GM12878 (cell line): ENCODE data around the gene KBTBD13. TPM values are rescaled to one million over a fixed set of nuclear protein-coding genes. Genes with fewer than 3 reads are reported as not detected.

Experiments used
- ATF7 ChIP-seq: fragments of 450-650 bp; IDR thresholded peaks from 2 replicates; pipeline ENCODE4 v1.6.1; 2016; ENCODE audit warnings: low read depth, mild to moderate bottlenecking
- BMI1 ChIP-seq: fragments of 450-650 bp; IDR thresholded peaks from 2 replicates; pipeline ENCODE4 v1.6.1; 2016; ENCODE audit warnings: mild to moderate bottlenecking, moderate library complexity, borderline replicate concordance
- DPF2 ChIP-seq: fragments of 450-650 bp; IDR thresholded peaks from 2 replicates; pipeline ENCODE4 v1.6.1; 2017; ENCODE audit warnings: mild to moderate bottlenecking
- E2F4 ChIP-seq: IDR thresholded peaks from 2 replicates; pipeline ENCODE4 v1.6.1; 2012; ENCODE audit warnings: low read depth, low read length, improper control_type of control experiment
- EED ChIP-seq: sonication (generic); IDR thresholded peaks from 2 replicates; pipeline ENCODE4 v1.6.1; 2016; ENCODE audit warnings: antibody characterized with exemption, low read depth
- EGR1 ChIP-seq, 2 experiments: IDR thresholded peaks; 1 replicate in 1 of 2; 2 replicates in 1 of 2; pipeline ENCODE4 v1.6.1; 2011 to 2012; ENCODE audit warnings: low read depth in 2 of 2, low read length in 2 of 2, borderline replicate concordance in 1 of 2, mild to moderate bottlenecking in 1 of 2, moderate library complexity in 1 of 2
- NKRF ChIP-seq: fragments of 450-650 bp; conservative IDR thresholded peaks from 2 replicates; pipeline ENCODE4 v1.6.1; 2017; ENCODE audit warnings: mild to moderate bottlenecking, moderate library complexity
- PML ChIP-seq: IDR thresholded peaks from 2 replicates; pipeline ENCODE4 v1.6.1; 2012; ENCODE audit warnings: low read length, inconsistent platforms
- RELA ChIP-seq: fragments of 450-650 bp; IDR thresholded peaks from 2 replicates; pipeline ENCODE4 v1.8.0; 2014; ENCODE audit warnings: borderline replicate concordance; ENCODE audit not compliant: partially characterized antibody
- SP1 ChIP-seq: IDR thresholded peaks from one replicate; pipeline ENCODE4 v1.6.1; 2011; ENCODE audit warnings: low read depth, low read length
- USF1 ChIP-seq: IDR thresholded peaks from 2 replicates; pipeline ENCODE4 v1.6.1; 2011; ENCODE audit warnings: borderline replicate concordance, low read depth, mild to moderate bottlenecking, moderate library complexity, mixed read lengths, low read length; ENCODE audit not compliant: insufficient read depth; ENCODE audit errors: extremely low read length
- USF2 ChIP-seq: IDR thresholded peaks from 2 replicates; pipeline ENCODE4 v1.6.1; 2011; ENCODE audit warnings: low read depth, low read length, improper control_type of control experiment, borderline replicate concordance
- ZBTB40 ChIP-seq: fragments of 450-650 bp; IDR thresholded peaks from 2 replicates; pipeline ENCODE4 v1.6.1; 2016; ENCODE audit warnings: mild to moderate bottlenecking, moderate library complexity, borderline replicate concordance
- ZNF687 ChIP-seq: fragments of 450-650 bp; IDR thresholded peaks from 2 replicates; pipeline ENCODE4 v1.6.1; 2017; ENCODE audit warnings: mild to moderate bottlenecking, moderate library complexity
- polyA plus RNA-seq, 11 experiments: library from polyadenylated mRNA; depleted of rRNA in 4 of 11; unstranded in 6 of 11; stranded (reverse) in 5 of 11; fragments of >200 nt; fragmentation: Nextera tagmentation in 4 of 11; fragmentation: Illumina TruSeq in 1 of 11; extraction: Ambion mirVana in 4 of 11; extraction: Trizol in 1 of 11; gene quantifications; 1 replicate in 1 of 11; 2 replicates in 10 of 11; pipeline versions ENCODE4 v1.2.1 to v1.2.3, GENCODE V29; 2011 to 2016; ENCODE audit warnings: inconsistent platforms in 2 of 11, missing spikeins in 2 of 11, low read depth in 1 of 11
- total RNA-seq, 4 experiments: library from RNA; depleted of rRNA in 3 of 4; stranded (reverse); fragments of >200 nt in 3 of 4; fragmentation: Illumina TruSeq in 1 of 4; extraction: Trizol in 1 of 4; gene quantifications; 2 replicates each; pipeline versions ENCODE4 v1.2.1 to v1.2.3, GENCODE V29; 2013 to 2021

Gene KBTBD13
- total and polyA plus RNA-seq, 10 of the 15 experiments (the other 5 are each of a cell fraction or from before 2014, with no cell fraction given), result 0.06 TPM; not detected in 9

GRCh38 chr15:65049418-65049840 is 27.1 kb upstream of the KBTBD13 start (continued):
- TF ChIP-seq USF2 (peak; percentile 92), USF1 (peak; percentile 93), SP1 (peak; percentile 90), PML (no peak), ZBTB40 (peak; percentile 50; the same call in 1 of the 2 replicates), E2F4 (no peak), DPF2 (peak; percentile 65), EED (no peak), ZNF687 (no peak), EGR1 (IDR thresholded peaks at IDR 0.05; ENCODE audit: borderline replicate concordance in 1 of 2, low read depth in 2 of 2, low read length in 2 of 2) (peak; percentile 67 to 95), BMI1 (peak; percentile 100), ATF7 (peak; percentile 17; the same call in 1 of the 2 replicates), NKRF (peak; percentile 65), RELA (peak; percentile 65)
